ENCODE measurements around the gene UGT1A10. TPM values are rescaled to one million over a fixed set of nuclear protein-coding genes. Genes with fewer than 3 reads are reported as not detected.
"Not testable (repeated sequence)": the region's sequence is repeated elsewhere in the genome, so short reads cannot be mapped to it uniquely, and the experiment has no call there.

Gene UGT1A10
- total RNA-seq, 1 experiment from 2014 or later, result not detected

- DNase-seq (ENCODE audit: extremely low read depth, low read depth), result not testable (repeated sequence)
Measured at GRCh38 chr2:233736868-233737653, 100.8 kb downstream of the UGT1A10 start.

GRCh38 chr2:233740870-233741269, 104.6 kb downstream of the UGT1A10 start:
- DNase-seq (ENCODE audit: extremely low read depth, low read depth), result no peak

- DNase-seq (ENCODE audit: extremely low read depth, low read depth), result no peak
Measured at GRCh38 chr2:233743464-233744259, 107.4 kb downstream of the UGT1A10 start.

- no peak for DNase-seq (ENCODE audit: extremely low read depth, low read depth)
Measured at GRCh38 chr2:233745073-233745755, 109.0 kb downstream of the UGT1A10 start.

GRCh38 chr2:233745838-233746237, 109.6 kb downstream of the UGT1A10 start:
- DNase-seq (ENCODE audit: extremely low read depth, low read depth), result not testable (repeated sequence)

- no peak for DNase-seq (ENCODE audit: extremely low read depth, low read depth)
Measured at GRCh38 chr2:233746475-233747282, 110.4 kb downstream of the UGT1A10 start.

GRCh38 chr2:233747283-233747544, 111.0 kb downstream of the UGT1A10 start:
- DNase-seq (ENCODE audit: extremely low read depth, low read depth), result no peak

- DNase-seq (ENCODE audit: extremely low read depth, low read depth), result not testable (repeated sequence)
Measured at GRCh38 chr2:233750689-233751088, 114.4 kb downstream of the UGT1A10 start.

GRCh38 chr2:233751212-233752009, 115.2 kb downstream of the UGT1A10 start:
- DNase-seq (ENCODE audit: extremely low read depth, low read depth), result not testable (repeated sequence)

- DNase-seq (ENCODE audit: extremely low read depth, low read depth), result no peak
Measured at GRCh38 chr2:233754872-233755611, 118.8 kb downstream of the UGT1A10 start.

GRCh38 chr2:233756429-233757081, 120.3 kb downstream of the UGT1A10 start:
- DNase-seq (ENCODE audit: extremely low read depth, low read depth), result no peak

GRCh38 chr2:233758141-233758540, 121.9 kb downstream of the UGT1A10 start:
- DNase-seq (ENCODE audit: extremely low read depth, low read depth), result no peak

- no peak for DNase-seq (ENCODE audit: extremely low read depth, low read depth)
Measured at GRCh38 chr2:233758849-233759248, 122.6 kb downstream of the UGT1A10 start.

GRCh38 chr2:233760043-233760442, 123.8 kb downstream of the UGT1A10 start, which contains the start of gene UGT1A1:
Gene UGT1A1 (plus strand): TSS chr2:233760270. CDS start chr2:233760288, 18 bp downstream.
- DNase-seq (ENCODE audit: extremely low read depth, low read depth), result no peak

- DNase-seq (ENCODE audit: extremely low read depth, low read depth), result no peak
Measured at GRCh38 chr2:233761040-233761769, 125.0 kb downstream of the UGT1A10 start.

GRCh38 chr2:233764264-233764663, 128.0 kb downstream of the UGT1A10 start:
- no peak for DNase-seq (ENCODE audit: extremely low read depth, low read depth)

- no peak for DNase-seq (ENCODE audit: extremely low read depth, low read depth)
Measured at GRCh38 chr2:233764761-233765160, 128.5 kb downstream of the UGT1A10 start.

- DNase-seq (ENCODE audit: extremely low read depth, low read depth), result no peak
Measured at GRCh38 chr2:233766416-233766815, 130.2 kb downstream of the UGT1A10 start.
